NCI-H2029 treated with DMSO at 0.1 percent for 48 hours (cell line): Measurements from ENCODE around the gene FMNL2.

Experiments
- DNase-seq: peaks from one replicate; lab custom pipeline; 2025; lab: John Stamatoyannopoulos, UW

Gene FMNL2

DNA sequence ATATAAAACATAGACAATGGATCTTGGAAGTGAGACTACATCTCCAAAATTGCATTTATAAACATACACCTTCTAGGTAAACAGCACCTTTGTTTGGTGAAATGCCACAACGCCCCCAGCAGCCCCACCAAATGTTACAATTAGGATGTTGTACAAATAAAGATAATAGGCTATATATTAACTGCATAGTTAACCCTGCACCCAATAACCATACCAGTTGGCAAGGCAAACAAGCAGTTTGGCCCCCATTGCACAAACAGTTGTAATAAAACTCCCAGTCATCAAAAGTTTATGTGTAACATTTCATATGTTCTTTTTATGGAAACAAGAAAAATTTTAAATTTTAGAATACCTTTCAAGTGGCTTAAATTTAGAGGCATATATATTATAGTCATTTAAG lies 315.0 kb downstream of the FMNL2 start:
- no peak for DNase-seq

DNA sequence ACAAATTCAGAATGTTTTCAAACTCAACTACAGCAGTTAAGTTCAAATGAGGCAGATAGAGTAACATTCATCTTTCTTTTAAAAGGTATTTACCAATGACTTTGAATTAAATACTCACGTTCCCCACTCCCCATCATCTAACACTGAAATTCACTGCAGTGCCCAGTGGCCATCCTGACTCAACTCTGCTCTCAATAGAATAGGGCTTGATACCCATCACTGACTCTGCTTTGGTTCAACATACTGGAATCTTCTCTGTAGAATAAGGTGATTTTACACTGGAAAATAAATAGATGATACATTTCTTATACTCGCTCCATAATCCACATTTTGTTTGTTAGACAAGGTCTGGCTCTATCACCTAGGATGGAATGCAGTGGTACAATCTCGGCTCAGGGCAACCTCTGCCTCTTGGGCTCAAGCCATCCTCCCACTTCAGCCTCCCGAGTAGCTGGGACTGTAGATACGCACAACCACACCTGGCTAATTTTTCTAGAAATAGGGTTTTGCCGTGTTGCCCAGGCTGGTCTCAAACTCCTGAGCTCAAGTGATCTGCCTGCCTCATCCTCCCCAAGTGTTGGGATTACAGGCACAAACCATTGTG lies 315.9 kb downstream of the FMNL2 start:
- DNase-seq, result no peak

DNA sequence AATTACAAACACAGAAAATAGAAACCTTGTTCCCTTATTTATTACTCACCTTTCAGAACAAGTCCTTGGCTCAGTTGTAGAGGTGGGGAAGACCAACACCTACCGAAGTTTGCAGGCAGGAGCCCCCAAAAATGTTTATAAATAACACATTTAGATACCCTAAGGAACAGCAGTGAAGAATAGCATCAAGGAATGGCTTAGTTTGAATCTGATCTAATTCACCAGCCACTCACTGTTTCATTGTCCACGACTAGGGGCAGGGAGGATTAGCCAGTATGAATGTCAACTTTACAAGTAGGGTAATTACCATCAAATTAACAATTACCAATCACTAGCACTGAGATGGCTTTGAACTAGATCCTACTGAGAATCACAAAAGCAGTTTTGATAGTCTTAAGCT lies 316.9 kb downstream of the FMNL2 start:
- no peak for DNase-seq

DNA sequence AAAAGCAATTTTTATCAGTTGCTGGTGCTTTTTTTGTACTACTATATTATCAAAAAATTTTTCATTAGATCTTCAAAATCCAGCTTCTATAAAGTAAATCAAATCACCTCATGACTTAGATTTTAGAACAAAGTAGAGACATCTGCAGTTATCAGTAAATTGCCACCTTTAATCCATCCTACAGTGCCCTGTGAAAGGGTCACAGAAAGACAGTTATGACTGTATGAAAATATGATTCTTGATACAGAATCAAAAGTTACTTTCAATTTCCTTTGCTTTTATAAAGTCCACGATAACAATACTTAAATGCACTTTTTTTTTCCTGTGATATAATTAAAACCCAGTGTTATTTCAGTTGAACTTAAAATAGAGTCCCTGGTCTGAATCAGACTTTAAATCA lies 320.9 kb downstream of the FMNL2 start:
- DNase-seq, result no peak

DNA sequence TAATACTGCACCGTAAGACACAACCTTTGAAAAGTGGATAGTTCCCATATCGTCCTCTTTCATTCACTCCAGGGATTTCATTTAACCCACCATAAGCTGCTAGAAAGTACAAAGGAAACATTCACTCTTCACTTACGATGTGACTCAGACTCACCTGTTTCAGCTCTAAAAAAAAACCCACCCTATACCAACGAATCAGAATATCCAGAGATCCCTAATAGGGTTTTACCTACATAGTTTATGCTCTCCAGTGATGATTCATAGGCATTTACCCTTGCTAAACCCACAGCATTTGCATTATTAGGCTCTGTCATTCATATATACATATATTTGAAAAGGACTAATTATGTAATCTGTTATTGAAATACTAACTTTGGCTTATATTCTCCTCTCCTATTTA lies 322.1 kb downstream of the FMNL2 start:
- DNase-seq, result no peak

DNA sequence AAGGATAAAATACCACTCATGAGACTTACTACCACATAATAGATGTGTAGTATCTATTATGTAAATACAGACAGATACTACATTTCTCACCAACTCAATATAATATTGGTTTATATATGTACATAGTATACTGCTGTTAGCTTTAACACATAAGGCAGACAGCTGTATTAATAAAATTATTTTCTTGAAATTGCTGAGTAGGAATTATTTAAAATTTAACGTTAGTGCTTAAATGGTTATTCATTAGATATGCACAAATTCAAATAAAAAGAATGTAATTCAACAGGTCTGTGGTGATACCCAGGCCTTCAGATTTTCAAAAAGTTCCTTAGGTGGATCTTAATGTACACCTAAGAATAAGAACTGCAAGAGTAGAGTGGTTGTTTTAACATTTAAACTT lies 323.2 kb downstream of the FMNL2 start:
- no peak for DNase-seq

DNA sequence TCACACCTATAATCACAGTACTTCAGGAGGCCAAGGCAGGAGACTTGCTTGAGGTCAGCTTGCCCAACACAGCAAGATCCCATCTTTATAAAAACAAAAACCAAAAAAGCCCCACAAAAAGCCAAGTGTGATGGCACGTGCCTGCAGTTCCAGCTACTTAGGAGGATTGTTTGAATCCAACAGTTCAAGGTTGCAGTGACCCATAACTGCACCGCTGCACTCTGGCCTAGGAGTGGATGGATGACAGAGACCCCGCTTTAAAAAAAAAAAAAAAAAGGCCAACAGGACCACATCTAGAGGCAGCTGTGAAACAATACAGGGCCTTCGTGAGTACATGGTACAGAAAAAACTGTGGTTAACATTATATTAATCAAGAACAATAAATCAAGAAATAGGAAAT lies 326.1 kb downstream of the FMNL2 start:
- DNase-seq, result no peak

DNA sequence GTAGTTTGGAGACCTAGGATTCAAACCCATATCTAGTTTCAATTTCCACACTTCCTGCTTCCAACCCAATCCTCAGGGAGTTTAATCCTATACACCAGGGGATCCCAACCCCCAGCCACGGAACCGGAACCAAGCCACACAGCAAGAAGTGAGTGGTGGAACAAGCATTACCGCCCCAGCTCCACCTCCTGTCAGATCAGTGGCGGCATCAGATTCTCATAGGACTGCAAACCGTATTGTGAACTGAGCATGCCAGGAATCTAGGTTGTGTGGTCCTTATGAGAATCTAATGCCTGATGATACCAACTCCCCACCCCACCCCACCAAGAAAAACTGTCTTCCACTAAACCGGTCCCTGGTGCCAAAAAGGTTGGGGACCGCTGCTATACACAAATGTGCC lies 329.8 kb downstream of the FMNL2 start:
- no peak for DNase-seq

DNA sequence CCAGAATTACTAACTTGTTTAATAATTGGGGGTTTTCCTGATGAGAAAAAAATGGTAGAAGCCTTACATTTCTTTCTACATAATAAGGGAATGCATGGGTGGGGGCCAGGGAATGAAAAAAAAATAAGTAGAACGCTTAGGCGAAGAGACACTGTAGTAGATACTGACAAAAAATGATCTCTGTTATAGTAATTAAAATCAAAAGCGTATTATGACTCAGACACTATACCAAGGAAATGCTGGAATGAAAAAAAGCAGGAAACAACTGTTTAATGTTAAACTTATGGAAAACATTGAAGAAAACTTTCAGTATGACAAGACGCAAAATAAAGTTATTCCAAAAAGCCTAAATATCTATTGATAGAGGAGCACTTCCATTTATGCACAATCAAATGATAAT lies 339.4 kb downstream of the FMNL2 start:
- DNase-seq, result no peak

DNA sequence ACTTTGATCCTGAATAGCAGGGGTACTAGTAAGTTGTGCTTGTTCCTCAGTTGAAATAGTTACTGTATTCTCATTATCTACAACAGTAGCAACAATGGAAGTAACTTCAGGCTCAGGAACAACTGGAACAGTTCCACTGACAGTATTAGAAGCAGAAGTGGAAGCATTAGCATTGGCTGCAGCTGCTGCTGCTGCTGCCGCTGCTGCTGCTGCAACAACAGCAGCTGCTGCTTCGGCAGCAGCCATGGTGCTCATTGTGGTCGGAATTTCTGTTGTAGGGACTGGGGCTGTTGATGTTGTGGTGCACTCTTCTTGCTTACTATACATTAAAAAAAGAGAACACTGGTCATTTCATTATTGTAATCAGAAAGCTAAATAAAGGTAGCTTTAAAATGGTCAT lies 341.5 kb downstream of the FMNL2 start:
- no peak for DNase-seq

DNA sequence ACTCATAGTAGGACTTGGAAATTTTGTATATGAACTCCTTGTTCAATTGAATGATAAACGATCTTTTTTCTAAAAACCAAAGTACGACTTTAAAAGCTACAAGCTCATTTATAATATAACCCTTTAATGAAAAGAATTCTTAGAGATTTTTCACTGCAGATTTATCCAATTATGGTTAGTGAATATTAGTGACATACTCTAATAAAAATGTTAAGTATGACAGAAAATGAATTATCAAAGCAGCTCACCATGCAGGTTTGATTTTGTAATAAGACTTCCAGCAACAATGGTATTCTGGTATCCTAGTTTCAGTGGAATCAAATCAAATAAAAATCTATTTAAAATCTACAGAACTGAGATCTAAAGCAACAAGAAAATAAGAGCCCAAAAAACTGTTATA lies 343.8 kb downstream of the FMNL2 start:
- DNase-seq, result no peak

DNA sequence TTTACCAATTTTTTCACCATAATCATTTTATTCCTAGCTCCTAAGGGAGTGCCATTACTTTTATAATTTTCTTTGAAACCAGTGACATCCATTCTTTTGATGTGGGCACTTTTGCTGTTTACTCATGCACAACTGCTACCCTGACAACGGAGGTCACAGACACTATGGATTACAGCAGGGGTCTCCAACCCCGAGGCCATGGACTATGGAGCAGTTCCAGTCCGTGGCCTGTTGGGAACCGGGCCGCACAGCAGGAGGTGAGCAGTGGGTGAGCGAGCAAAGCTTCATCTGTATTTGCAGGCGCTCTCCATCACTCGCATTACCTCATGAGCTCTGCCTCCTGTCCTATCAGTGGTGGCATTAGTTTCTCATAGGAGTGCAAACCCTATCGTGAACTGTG lies 347.7 kb downstream of the FMNL2 start:
- DNase-seq, result no peak

DNA sequence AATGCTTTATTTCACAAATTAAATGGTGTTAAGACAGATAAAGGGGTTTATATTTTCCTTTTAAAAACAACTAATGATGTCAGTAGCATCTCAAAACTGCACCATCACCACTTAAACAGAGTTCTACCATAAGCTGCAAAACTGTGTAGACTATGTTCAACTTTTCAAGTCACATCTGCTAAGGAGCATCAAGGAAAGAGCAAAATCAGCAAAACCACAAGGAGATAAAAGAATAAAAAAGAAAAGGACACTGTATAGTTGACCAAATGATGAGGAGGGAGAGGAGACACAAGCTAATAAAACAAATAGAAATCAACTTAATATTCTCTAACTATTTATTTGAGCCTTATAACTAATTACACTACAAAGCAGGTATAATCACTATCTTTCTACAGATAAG lies 348.4 kb downstream of the FMNL2 start:
- DNase-seq, result no peak

DNA sequence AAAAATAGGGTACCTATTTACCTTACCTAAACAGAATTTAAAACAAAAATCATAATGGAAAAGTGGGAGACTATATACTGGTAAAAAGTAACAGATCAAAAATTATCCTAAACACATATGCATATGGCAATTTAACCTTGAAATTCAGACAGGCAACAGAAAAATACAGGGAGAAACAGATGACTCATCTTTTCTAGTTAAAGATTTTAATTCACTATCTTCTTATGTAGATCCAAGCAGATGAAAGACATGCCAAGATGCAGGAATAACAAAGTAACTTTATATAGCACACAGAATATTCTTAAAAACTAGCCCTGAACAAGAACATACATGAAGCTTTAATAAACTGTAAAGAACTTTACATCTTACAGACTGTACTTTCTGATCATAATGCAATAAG lies 351.3 kb downstream of the FMNL2 start:
- DNase-seq, result no peak

DNA sequence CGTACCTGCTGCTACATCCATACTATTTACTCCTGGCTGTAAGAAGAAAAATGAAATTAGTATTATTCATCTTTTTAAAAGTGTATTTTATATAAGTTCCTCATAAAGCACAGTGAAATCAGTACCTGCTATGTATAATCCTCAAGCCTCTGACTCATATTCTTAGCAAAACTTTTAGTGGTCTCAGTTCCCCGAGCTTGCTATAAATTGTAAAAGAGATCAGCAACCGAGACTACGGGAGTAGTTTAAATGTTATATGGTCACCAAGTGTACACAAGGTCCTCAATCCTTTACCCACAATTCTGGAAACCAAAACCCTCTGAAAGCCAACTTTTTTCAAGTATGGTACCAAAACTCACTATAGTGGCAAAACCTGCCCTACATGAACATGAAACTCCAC lies 358.1 kb downstream of the FMNL2 start:
- DNase-seq, result no peak

DNA sequence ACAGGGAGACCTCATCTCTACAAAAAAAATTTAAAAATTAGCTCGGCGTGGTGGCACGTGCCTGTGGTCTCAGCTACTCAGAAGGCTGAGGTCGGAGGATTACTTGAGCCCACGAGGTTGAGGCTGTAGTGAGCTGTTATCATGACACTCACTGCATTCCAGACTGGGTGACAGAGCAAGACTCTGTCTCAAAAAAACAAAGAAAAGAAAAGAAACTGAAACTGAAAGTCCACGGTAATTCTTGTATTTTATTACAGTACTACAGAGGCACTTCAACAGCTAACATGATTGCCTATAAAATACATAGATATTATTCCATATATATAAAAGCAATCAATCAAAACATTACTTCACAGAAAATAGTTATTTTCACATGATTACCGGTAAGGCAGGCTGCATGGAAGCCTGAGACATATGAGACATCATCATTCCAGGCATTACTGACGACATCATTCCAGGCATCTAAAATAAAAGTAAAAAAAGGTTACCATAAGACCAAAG lies 359.2 kb downstream of the FMNL2 start:
- no peak for DNase-seq

DNA sequence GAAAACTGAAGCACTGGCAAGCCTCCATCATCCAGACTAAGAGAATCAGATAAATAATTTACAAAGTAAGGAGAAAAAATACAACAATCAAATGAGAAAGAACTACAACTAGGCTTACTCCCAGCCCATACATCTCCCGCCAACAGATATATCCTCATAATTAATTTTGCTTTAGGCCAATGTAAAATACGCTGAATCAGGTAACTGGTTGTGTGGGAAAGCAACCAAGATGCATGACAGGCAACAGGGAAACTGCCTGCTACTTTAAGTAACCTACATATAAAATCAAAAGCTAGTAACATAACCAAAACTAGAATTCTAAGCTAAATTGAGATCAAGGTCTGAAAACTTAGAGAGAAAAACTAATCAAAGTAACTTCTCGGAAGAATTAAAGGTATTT lies 360.8 kb downstream of the FMNL2 start:
- DNase-seq, result no peak

DNA sequence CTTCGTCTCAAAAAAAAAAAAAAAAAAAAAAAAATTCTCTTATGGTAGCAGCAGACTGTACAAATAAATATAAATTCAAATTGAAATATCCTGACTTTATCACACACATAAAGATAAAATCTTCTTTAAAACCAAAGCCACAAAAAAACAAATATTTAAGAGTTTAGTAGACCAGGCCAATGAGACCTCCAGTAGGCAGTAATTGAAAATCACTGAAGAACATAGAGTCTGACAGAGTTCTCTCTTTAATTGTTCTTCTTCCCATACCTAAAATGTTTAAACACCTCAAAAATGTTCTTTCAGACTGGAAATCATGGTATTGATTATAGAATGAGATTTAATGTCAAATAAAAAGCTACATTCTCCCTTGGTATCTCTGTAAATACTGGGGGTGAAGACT lies 361.5 kb downstream of the FMNL2 start:
- DNase-seq, result no peak
